WTC11 (cell line): Measurements from ENCODE around the gene ABHD17B.

ENCODE experiments used
- CREM ChIP-seq: sonication (generic); formaldehyde crosslinking; IDR thresholded peaks from 2 replicates; pipeline ENCODE4 v1.8.1; 2022; ENCODE audit warnings: mild to moderate bottlenecking, missing genetic modification reagents, moderate library complexity
- CTCF ChIP-seq: fragments of 200-600 bp; IDR thresholded peaks from 2 replicates; pipeline ENCODE4 v1.8.0; 2022; ENCODE audit warnings: antibody characterized with exemption
- E2F4 ChIP-seq: sonication (generic); formaldehyde crosslinking; IDR thresholded peaks from 2 replicates; pipeline ENCODE4 v1.8.1; 2022; ENCODE audit warnings: low read depth, mild to moderate bottlenecking, moderate library complexity, missing genetic modification reagents, borderline replicate concordance
- ESRRA ChIP-seq: sonication (generic); formaldehyde crosslinking; IDR thresholded peaks from 2 replicates; pipeline ENCODE4 v1.8.1; 2022; ENCODE audit warnings: mild to moderate bottlenecking, missing genetic modification reagents, borderline replicate concordance
- FOXP4 ChIP-seq: sonication (generic); formaldehyde crosslinking; IDR thresholded peaks from 2 replicates; pipeline ENCODE4 v1.8.0; 2022; ENCODE audit warnings: mild to moderate bottlenecking, missing genetic modification reagents
- HMGXB4 ChIP-seq: sonication (generic); formaldehyde crosslinking; IDR thresholded peaks from 2 replicates; pipeline ENCODE4 v1.8.1; 2023; ENCODE audit warnings: mild to moderate bottlenecking, moderate library complexity, missing genetic modification reagents
- NR3C1 ChIP-seq: sonication (generic); formaldehyde crosslinking; conservative IDR thresholded peaks from 2 replicates; pipeline ENCODE4 v1.8.1; 2023; ENCODE audit warnings: low read depth, mild to moderate bottlenecking, missing genetic modification reagents
- RELA ChIP-seq: sonication (generic); formaldehyde crosslinking; IDR thresholded peaks from 2 replicates; pipeline ENCODE4 v1.8.1; 2022; ENCODE audit warnings: missing genetic modification reagents, mild to moderate bottlenecking, borderline replicate concordance
- RORB ChIP-seq: fragments of 250-450 bp; sonication (Bioruptor Pico); IDR thresholded peaks from 2 replicates; pipeline ENCODE4 v1.9.0; 2021; ENCODE audit warnings: mild to moderate bottlenecking
- USF2 ChIP-seq: sonication (generic); formaldehyde crosslinking; IDR thresholded peaks from 2 replicates; pipeline ENCODE4 v1.8.1; 2023; ENCODE audit warnings: mild to moderate bottlenecking, missing genetic modification reagents, moderate library complexity
- ZNF232 ChIP-seq: sonication (generic); formaldehyde crosslinking; IDR thresholded peaks from 2 replicates; pipeline ENCODE4 v1.8.0; 2022; ENCODE audit warnings: mild to moderate bottlenecking, missing genetic modification reagents
- ZNF317 ChIP-seq: sonication (generic); formaldehyde crosslinking; IDR thresholded peaks from 2 replicates; pipeline ENCODE4 v1.8.1; 2023; ENCODE audit warnings: low read depth, mild to moderate bottlenecking, moderate library complexity, missing genetic modification reagents, borderline replicate concordance
- TF ChIP-seq, protein P1 (sequence below): sonication (generic); formaldehyde crosslinking; IDR thresholded peaks from 2 replicates; pipeline ENCODE4 v1.8.0; 2022; ENCODE audit warnings: mild to moderate bottlenecking, missing genetic modification reagents

DNA sequence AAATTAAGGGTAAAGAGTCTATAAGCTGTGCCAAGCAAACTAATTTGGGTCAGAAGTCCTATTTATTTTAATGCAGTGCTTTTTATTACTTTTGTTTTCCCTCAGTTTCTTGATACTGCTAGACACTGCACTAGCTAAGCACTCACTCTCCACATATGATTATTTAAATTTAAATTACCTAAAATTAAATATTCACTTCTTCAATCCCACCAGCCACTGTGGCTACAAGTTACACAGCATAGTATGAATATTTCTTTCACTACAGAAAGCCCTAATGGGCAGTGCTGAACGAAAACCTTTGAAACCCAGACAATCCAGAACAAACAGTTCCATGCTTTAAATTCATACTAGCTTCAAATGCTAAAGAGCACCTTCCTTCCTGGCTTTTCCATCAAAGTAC is 23.6 kb downstream of the ABHD17B start:
- no peak for TF ChIP-seq ESRRA (CRISPR knock-in tag)
- no peak for TF ChIP-seq ZNF317 (CRISPR knock-in tag)
- TF ChIP-seq CTCF: no peak
- TF ChIP-seq CREM (CRISPR knock-in tag): no peak
- TF ChIP-seq ZNF232 (CRISPR knock-in tag): no peak
- no peak for TF ChIP-seq RELA (CRISPR knock-in tag)
- TF ChIP-seq E2F4 (CRISPR knock-in tag): no peak
- TF ChIP-seq RORB: no peak
- TF ChIP-seq NR3C1: no peak
- TF ChIP-seq, protein P1, sequence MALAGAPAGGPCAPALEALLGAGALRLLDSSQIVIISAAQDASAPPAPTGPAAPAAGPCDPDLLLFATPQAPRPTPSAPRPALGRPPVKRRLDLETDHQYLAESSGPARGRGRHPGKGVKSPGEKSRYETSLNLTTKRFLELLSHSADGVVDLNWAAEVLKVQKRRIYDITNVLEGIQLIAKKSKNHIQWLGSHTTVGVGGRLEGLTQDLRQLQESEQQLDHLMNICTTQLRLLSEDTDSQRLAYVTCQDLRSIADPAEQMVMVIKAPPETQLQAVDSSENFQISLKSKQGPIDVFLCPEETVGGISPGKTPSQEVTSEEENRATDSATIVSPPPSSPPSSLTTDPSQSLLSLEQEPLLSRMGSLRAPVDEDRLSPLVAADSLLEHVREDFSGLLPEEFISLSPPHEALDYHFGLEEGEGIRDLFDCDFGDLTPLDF (CRISPR knock-in tag): no peak
- TF ChIP-seq USF2 (CRISPR knock-in tag): no peak
- no peak for TF ChIP-seq FOXP4 (CRISPR knock-in tag)
- no peak for TF ChIP-seq HMGXB4 (CRISPR knock-in tag)
